HG02571 (cell line): ENCODE results near the gene CDK18.
"Not testable (repeated sequence)": the region's sequence is repeated elsewhere in the genome, so short reads cannot be mapped to it uniquely, and the experiment has no call there.

ENCODE experiments used
- ATAC-seq: cut with Tn5 transposase; IDR thresholded peaks from one replicate; pipeline ENCODE4 v1.9.1; 2021; ENCODE audit warnings: mild to moderate bottlenecking, moderate library complexity; ENCODE audit not compliant: unreplicated experiment

CDK18 gene

GRCh38 chr1:205504311-205505075 is at the start of gene CDK18:
CDK18 (plus strand) TSS chr1:205504669; CDS start chr1:205523168, 18,499 bp downstream.
- no peak for ATAC-seq

GRCh38 chr1:205454903-205455335 is 49.5 kb upstream of the CDK18 start:
- ATAC-seq, result no peak

GRCh38 chr1:205455581-205456382 is 48.7 kb upstream of the CDK18 start, which contains the start of gene BLACAT1:
BLACAT1 (minus strand) TSS chr1:205456045.
- no peak for ATAC-seq

GRCh38 chr1:205456383-205456867 is 48.0 kb upstream of the CDK18 start:
- no peak for ATAC-seq

- ATAC-seq, result no peak
Measured at GRCh38 chr1:205456868-205457745, 47.4 kb upstream of the CDK18 start.

GRCh38 chr1:205458777-205459566 is 45.5 kb upstream of the CDK18 start:
- no peak for ATAC-seq

GRCh38 chr1:205465392-205465791 is 39.1 kb upstream of the CDK18 start:
- ATAC-seq, result no peak

GRCh38 chr1:205466595-205467220 is 37.8 kb upstream of the CDK18 start:
- no peak for ATAC-seq

GRCh38 chr1:205470131-205470530 is 34.3 kb upstream of the CDK18 start:
- no peak for ATAC-seq

- ATAC-seq, result no peak
Measured at GRCh38 chr1:205472737-205473441, 31.6 kb upstream of the CDK18 start.

GRCh38 chr1:205473475-205473874 is 31.0 kb upstream of the CDK18 start:
- ATAC-seq, result no peak

- no peak for ATAC-seq
Measured at GRCh38 chr1:205473966-205474365, 30.5 kb upstream of the CDK18 start.

- no peak for ATAC-seq
Measured at GRCh38 chr1:205474571-205474970, 29.9 kb upstream of the CDK18 start.

GRCh38 chr1:205475855-205476254 is 28.6 kb upstream of the CDK18 start:
- ATAC-seq, result no peak

- ATAC-seq, result no peak
Measured at GRCh38 chr1:205476648-205477047, 27.8 kb upstream of the CDK18 start.

- ATAC-seq, result no peak
Measured at GRCh38 chr1:205477121-205477758, 27.2 kb upstream of the CDK18 start.

GRCh38 chr1:205477759-205478247 is 26.7 kb upstream of the CDK18 start:
- ATAC-seq, result no peak

GRCh38 chr1:205478985-205479384 is 25.5 kb upstream of the CDK18 start:
- ATAC-seq, result not testable (repeated sequence)
